Endodermal cell (in vitro differentiated cells): ENCODE measurements around the gene HIP1R. TPM values are rescaled to one million over a fixed set of nuclear protein-coding genes. Genes with fewer than 3 reads are reported as not detected.

Experiments used
- DNase-seq: peaks from one replicate; pipeline ENCODE4 v3.0.0-alpha.2; 2017
- H3K27ac ChIP-seq: 2 replicates; pipeline ENCODE4 v1.5.1; 2013; ENCODE audit warnings: mild to moderate bottlenecking, low read depth, low read length, moderate library complexity
- H3K27me3 ChIP-seq: 2 replicates; pipeline ENCODE4 v1.6.1; 2013; ENCODE audit warnings: mild to moderate bottlenecking, low read length, moderate library complexity; ENCODE audit not compliant: insufficient read depth, control insufficient read depth, poor library complexity, severe bottlenecking
- H3K36me3 ChIP-seq: 2 replicates; pipeline ENCODE4 v1.7.0; 2013; ENCODE audit warnings: mild to moderate bottlenecking, low read length, moderate library complexity; ENCODE audit not compliant: control insufficient read depth, insufficient read depth
- H3K4me1 ChIP-seq: one replicate; pipeline ENCODE4 v1.7.0; 2013; ENCODE audit warnings: low read length; ENCODE audit not compliant: control insufficient read depth, insufficient read depth
- H3K4me3 ChIP-seq: 2 replicates; pipeline ENCODE4 v1.5.1; 2013; ENCODE audit warnings: mild to moderate bottlenecking, low read length, moderate library complexity
- H3K9ac ChIP-seq: 2 replicates; pipeline ENCODE4 v1.6.1; 2013; ENCODE audit warnings: mild to moderate bottlenecking, low read length, moderate library complexity; ENCODE audit not compliant: poor library complexity, severe bottlenecking; ENCODE audit errors: extremely low read depth
- H3K9me3 ChIP-seq: 2 replicates; pipeline ENCODE4 v1.6.1; 2013; ENCODE audit warnings: mild to moderate bottlenecking, low read length, moderate library complexity; ENCODE audit not compliant: control insufficient read depth
- H3K27ac Mint-ChIP-seq: 2 replicates; pipeline ENCODE4 v1.8.0; 2020; ENCODE audit warnings: mixed read lengths
- H3K27me3 Mint-ChIP-seq: 2 replicates; pipeline ENCODE4 v1.8.0; 2021; ENCODE audit warnings: mild to moderate bottlenecking, mixed read lengths; ENCODE audit not compliant: insufficient read depth
- H3K36me3 Mint-ChIP-seq: 2 replicates; pipeline ENCODE4 v1.8.0; 2020; ENCODE audit warnings: low read depth, mixed read lengths
- H3K4me1 Mint-ChIP-seq: 2 replicates; pipeline ENCODE4 v1.8.0; 2020; ENCODE audit warnings: mixed read lengths
- H3K4me3 Mint-ChIP-seq: 2 replicates; pipeline ENCODE4 v1.8.0; 2020; ENCODE audit warnings: mild to moderate bottlenecking, moderate library complexity, mixed read lengths
- H3K9me3 Mint-ChIP-seq: 2 replicates; pipeline ENCODE4 v1.8.0; 2020; ENCODE audit warnings: mild to moderate bottlenecking, mixed read lengths
- WGBS, 2 experiments: methylation state at CpG; one replicate each; pipeline versions ENCODE4 v1.1.5 to v1.1.7; 2013; ENCODE audit warnings: missing lambda C conversion rate in 2 of 2, mixed read lengths in 1 of 2; ENCODE audit not compliant: insufficient coverage in 1 of 2, insufficient read length in 1 of 2; 5-methylcytosine and 5-hydroxymethylcytosine counted together
- total RNA-seq, 2 donors: library from RNA; stranded (reverse); fragmentation: NEBNext Ultra II Directional in 1 of 2; extraction: Animal tissue kit (Norgen Biotek cat#: 25700) in 1 of 2; gene quantifications; 2 replicates in 1 of 2; 3 replicates in 1 of 2; pipeline ENCODE4 v1.2.1, GENCODE V29; 2021
- TF ChIP-seq, protein P1 (sequence below): fragments of 200-600 bp; sonication (generic); conservative IDR thresholded peaks from 2 replicates; pipeline ENCODE4 v1.5.0; 2021; ENCODE audit warnings: antibody characterized with exemption, mild to moderate bottlenecking

The HIP1R gene
- total RNA-seq, 2 donors from 2014 or later, result 24.5 to 24.9 TPM

GRCh38 chr12:122858591-122859302 is 23.5 kb downstream of the HIP1R start:
- no peak overlapping the region for H3K27ac ChIP-seq
- Mint-ChIP-seq H3K4me3 (no peak overlapping the region), H3K36me3 (peaks cover 1% of the 10 kb centered on the region), H3K4me1 (no peaks in the 10 kb centered on the region), H3K27ac (no peak overlapping the region), H3K27me3 (no peaks in the 10 kb centered on the region), H3K9me3 (no peaks in the 10 kb centered on the region)
- DNase-seq, result peak; percentile 50
- H3K36me3 ChIP-seq, result peaks cover 5% of the 10 kb centered on the region
- H3K9me3 ChIP-seq, result no peaks in the 10 kb centered on the region
- no peaks in the 10 kb centered on the region for H3K4me1 ChIP-seq
- 92 to 93% methylated on average over 13 to 22 of the region's 22 CpGs for WGBS, 2 experiments
- H3K4me3 ChIP-seq, result no peak overlapping the region
- TF ChIP-seq, protein P1, sequence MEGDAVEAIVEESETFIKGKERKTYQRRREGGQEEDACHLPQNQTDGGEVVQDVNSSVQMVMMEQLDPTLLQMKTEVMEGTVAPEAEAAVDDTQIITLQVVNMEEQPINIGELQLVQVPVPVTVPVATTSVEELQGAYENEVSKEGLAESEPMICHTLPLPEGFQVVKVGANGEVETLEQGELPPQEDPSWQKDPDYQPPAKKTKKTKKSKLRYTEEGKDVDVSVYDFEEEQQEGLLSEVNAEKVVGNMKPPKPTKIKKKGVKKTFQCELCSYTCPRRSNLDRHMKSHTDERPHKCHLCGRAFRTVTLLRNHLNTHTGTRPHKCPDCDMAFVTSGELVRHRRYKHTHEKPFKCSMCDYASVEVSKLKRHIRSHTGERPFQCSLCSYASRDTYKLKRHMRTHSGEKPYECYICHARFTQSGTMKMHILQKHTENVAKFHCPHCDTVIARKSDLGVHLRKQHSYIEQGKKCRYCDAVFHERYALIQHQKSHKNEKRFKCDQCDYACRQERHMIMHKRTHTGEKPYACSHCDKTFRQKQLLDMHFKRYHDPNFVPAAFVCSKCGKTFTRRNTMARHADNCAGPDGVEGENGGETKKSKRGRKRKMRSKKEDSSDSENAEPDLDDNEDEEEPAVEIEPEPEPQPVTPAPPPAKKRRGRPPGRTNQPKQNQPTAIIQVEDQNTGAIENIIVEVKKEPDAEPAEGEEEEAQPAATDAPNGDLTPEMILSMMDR, result no peak
- no peak overlapping the region for H3K9ac ChIP-seq
- no peaks in the 10 kb centered on the region for H3K27me3 ChIP-seq

DNA sequence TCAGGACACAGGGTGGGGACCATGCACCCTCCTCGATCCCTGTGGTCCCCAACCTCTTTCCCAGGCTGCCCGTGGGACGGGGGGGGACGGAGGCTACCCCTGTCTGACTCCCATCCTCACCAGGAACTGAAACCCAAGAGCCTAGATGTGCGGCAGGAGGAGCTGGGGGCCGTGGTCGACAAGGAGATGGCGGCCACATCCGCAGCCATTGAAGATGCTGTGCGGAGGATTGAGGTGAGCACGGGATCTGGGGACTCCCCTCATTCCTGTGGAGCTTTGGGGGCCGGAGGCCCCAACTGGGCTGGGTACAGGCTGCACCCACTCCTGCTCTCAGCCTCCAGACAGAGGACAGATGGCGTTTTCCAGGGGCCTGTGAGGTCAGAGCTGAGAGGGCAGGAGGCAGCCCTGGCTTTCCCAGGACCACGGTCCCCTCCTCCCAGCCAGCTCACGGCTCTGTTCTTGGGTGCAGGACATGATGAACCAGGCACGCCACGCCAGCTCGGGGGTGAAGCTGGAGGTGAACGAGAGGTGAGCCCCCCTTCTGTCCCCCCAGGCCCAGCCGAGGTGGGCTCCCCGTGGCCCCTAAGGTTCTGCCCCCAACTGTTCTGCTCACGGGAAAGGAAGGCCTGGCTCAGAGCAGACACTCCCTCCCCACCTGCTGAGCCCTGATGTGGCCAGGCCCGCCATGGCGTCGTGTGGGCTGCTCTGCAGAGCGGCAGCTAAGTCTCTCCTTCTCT is 24.2 kb downstream of the HIP1R start:
- no peaks in the 10 kb centered on the region for H3K4me1 ChIP-seq
- H3K36me3 Mint-ChIP-seq, result peaks cover 5% of the 10 kb centered on the region
- DNase-seq, result no peak

DNA sequence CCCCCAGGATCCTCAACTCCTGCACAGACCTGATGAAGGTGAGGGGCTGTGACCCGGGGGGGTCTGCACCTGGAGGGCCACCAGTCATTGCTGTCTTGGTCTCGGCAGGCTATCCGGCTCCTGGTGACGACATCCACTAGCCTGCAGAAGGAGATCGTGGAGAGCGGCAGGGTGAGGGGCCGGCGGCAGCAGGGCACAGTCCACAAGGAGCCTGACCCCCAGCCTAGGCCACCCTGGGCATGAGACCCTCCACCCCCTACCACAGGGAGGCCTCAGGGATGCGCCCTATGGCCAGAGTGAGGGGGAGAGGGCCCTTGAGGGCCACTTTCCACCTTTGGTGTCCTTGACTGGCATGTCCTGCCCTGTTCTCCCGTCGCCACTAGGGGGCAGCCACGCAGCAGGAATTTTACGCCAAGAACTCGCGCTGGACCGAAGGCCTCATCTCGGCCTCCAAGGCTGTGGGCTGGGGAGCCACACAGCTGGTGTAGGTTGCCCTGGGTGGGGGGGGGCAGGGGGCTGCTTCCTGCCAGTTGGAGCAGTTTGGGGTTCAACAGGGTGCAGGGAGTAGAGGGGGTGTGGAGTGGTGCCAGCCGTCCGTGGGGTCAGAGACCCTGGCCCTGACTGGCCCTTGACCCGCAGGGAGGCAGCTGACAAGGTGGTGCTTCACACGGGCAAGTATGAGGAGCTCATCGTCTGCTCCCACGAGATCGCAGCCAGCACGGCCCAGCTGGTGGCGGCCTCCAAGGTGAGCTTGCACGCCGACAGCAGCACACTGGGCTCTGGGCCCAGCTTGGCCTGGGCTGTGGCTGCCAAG is 25.0 kb downstream of the HIP1R start:
- DNase-seq, result peak; percentile 97
- Mint-ChIP-seq H3K27ac (no peak overlapping the region), H3K9me3 (no peaks in the 10 kb centered on the region), H3K27me3 (no peaks in the 10 kb centered on the region), H3K4me3 (no peak overlapping the region), H3K4me1 (no peaks in the 10 kb centered on the region), H3K36me3 (peaks cover 8% of the 10 kb centered on the region)
- H3K27ac ChIP-seq, result no peak overlapping the region
- WGBS, 2 experiments, result 61 to 93% methylated on average over 3 to 28 of the region's 28 CpGs
- H3K27me3 ChIP-seq, result no peaks in the 10 kb centered on the region
- H3K4me3 ChIP-seq, result no peak overlapping the region
- no peaks in the 10 kb centered on the region for H3K4me1 ChIP-seq
- TF ChIP-seq, protein P1, result peak; percentile 93
- no peak overlapping the region for H3K9ac ChIP-seq
- no peaks in the 10 kb centered on the region for H3K9me3 ChIP-seq
- peaks cover 16% of the 10 kb centered on the region for H3K36me3 ChIP-seq

More for the DNA sequence above, 24.2 kb downstream of the HIP1R start:
- no peaks in the 10 kb centered on the region for H3K9me3 Mint-ChIP-seq
- no peak overlapping the region for H3K27ac ChIP-seq
- H3K4me3 ChIP-seq, result no peak overlapping the region
- H3K27me3 ChIP-seq, result no peaks in the 10 kb centered on the region
- H3K9ac ChIP-seq, result no peak overlapping the region
- no peaks in the 10 kb centered on the region for H3K27me3 Mint-ChIP-seq
- H3K4me3 Mint-ChIP-seq, result no peak overlapping the region
- 91 to 96% methylated on average over 11 to 26 of the region's 26 CpGs for WGBS, 2 experiments
- no peaks in the 10 kb centered on the region for H3K9me3 ChIP-seq
- H3K4me1 Mint-ChIP-seq, result no peaks in the 10 kb centered on the region
- TF ChIP-seq, protein P1, result no peak
- peaks cover 9% of the 10 kb centered on the region for H3K36me3 ChIP-seq
- no peak overlapping the region for H3K27ac Mint-ChIP-seq
